Measurements from ENCODE around the gene ALKBH7.
"Not testable (repeated sequence)": the region's sequence is repeated elsewhere in the genome, so short reads cannot be mapped to it uniquely, and the experiment has no call there.

ALKBH7 gene, protein sequence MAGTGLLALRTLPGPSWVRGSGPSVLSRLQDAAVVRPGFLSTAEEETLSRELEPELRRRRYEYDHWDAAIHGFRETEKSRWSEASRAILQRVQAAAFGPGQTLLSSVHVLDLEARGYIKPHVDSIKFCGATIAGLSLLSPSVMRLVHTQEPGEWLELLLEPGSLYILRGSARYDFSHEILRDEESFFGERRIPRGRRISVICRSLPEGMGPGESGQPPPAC

GRCh38 chr19:6372594-6373095, at the start of gene ALKBH7:
TSS of gene ALKBH7 (plus strand) at chr19:6372794. CDS start at chr19:6372821, 27 bp downstream.
- DNase-seq, result peak; percentile 99

DNA sequence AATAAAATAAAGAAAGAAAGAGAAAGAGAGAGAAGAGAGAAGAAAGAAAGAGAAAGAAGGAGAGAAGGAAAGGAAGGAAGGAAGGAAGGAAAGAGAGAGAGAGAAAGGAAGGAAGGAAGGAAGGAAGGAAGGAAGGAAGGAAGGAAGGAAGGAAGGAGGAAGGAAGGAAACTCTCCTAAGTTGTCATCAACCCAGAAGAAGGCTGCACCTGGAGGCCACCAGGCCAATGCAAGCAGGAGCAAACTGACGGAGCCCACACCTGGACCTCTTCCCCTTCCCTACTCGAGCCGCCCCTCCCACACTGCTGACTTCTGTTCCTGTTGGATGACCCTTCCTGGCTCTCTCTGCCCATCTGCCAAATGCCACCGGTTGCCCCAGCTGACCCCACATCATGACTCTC, 47.8 kb upstream of the ALKBH7 start:
- DNase-seq, result no peak

- no peak for DNase-seq
Observed at GRCh38 chr19:6325614-6326013, 47.0 kb upstream of the ALKBH7 start.

- DNase-seq, result no peak
Observed at GRCh38 chr19:6326815-6327214, 45.8 kb upstream of the ALKBH7 start.

GRCh38 chr19:6333439-6333838, 39.2 kb upstream of the ALKBH7 start, which contains the start of gene ACER1:
TSS of gene ACER1 (minus strand) at chr19:6333612. CDS start at chr19:6333551, 61 bp downstream.
- DNase-seq, result no peak

GRCh38 chr19:6334490-6335285, 37.9 kb upstream of the ALKBH7 start:
- no peak for DNase-seq

GRCh38 chr19:6340493-6341201, 31.9 kb upstream of the ALKBH7 start:
- DNase-seq, result no peak

DNA sequence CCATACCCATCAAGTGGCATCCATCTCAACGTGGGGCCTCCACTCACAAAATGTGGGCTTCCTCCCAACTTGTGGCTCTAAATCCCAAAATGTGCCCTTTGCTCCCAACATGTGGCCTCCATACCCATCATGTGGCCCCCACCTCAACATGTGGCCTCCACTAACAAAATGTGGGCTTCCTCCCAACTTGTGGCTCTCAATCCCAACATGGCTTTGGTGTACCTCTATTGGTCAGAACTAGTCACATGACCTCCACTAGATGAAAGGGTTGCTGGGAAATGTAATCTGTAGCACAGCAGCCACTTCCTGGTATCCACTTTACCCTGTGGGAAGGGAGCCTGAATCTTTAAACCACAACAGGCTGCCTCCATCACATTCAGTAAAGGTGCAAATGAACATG, 29.1 kb upstream of the ALKBH7 start:
- DNase-seq, result no peak

- DNase-seq, result not testable (repeated sequence)
Observed at GRCh38 chr19:6349271-6349670, 23.3 kb upstream of the ALKBH7 start.

DNA sequence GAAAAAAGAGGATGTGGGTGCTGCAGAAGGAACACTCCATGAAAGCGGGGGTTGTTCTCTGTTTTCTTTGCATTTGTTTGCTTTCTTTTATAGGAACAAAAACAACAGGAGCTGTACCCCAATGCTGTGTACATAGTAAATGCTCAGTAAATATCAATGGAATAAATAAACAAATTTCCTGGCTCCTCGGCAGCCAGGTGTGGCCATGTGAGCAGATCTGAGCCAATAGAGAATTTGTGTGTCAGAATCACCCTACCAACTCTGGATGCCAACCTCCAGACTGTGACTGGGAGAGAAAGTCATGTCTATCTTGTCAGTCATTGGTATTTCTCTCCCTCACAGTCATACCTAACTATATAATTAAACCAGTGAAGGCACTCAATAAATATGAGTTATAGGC, 21.9 kb upstream of the ALKBH7 start:
- peak; percentile 13 for DNase-seq

DNA sequence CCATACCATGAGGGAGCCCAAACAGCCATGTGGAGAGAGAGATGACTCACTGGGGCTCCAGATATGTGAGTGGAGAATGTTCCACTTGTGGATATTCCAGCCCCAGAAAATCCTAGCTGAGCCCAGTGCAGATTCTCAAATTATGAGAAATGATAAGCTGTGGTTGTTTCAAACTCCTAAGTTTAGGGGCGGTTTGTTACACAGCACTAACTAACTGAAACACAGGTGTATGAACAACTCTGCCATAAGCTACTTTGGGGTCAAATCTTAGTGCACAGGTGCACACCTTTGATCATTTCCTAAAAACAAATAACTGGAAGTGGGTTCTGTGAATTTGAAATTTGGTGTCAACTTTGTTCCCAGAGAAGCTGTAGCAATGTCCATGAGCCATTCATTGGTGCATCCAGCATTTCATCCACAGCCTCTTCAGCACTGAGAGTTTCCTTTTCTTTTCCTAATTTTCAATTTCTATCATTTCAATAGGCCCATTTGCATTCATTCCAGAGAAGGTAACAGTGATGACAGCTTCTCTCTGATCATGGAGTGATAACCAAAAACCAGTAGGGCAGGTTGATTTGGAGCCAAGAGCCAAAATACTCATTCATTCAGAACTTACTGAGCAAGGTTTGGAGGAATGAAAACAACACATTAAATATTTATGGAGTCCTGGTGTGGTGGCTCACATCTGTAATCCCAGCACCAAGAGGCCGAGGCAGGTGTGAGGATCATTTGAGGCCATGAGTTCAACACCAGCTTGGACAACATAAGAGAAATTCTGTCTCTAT, 20.0 kb upstream of the ALKBH7 start:
- DNase-seq, result no peak

DNA sequence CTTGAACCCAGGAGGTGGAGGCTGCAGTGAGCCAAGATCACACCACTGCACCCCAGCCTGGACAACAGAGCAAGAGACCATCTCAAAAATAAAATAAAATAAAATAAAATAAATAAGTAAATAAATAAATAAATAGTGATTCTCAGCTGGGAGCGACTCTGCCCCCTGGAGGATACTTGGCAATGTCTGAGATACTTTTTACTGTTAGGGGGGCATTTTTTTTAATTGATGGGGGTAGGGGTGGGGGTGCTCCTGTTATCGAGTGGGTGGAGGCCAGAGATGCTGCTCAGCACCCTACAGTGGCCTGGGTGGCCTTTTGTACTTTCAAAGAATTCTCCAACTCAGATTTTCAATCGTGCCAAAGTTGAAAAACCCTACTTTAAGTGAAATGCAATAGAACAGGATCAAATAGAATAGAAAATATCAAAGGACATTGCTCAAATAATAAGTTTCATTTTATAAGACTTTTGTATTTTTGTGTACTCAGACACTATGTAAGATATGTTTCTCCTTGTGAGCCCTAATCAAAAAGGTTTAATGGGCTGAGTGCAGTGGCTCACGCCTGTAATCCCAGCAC, 18.4 kb upstream of the ALKBH7 start:
- no peak for DNase-seq

DNA sequence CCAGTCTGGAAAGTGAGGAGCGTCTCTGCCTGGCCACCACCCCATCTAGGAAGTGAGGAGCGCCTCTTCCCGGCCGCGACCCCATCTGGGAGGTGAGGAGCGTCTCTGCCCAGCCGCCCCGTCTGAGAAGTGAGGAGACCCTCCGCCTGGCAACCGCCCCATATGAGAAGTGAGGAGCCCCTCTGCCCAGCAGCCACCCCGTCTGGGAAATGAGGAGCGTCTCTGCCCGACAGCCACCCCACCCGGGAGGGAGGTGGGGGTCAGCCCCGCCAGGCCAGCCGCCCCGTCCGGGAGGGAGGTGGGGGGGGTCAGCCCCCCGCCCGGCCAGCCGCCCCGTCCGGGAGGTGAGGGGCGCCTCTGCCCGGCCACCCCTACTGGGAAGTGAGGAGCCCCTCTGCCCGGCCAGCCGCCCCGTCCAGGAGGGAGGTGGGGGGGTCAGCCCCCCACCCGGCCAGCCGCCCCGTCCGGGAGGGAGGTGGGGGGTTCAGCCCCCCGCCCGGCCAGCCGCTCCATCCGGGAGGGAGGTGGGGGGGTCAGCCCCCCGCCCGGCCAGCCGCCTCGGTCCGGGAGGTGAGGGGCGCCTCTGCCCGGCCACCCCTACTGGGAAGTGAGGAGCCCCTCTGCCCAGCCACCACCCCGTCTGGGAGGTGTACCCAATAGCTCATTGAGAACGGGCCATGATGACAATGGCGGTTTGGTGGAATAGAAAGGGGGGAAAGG, 17.1 kb upstream of the ALKBH7 start:
- not testable (repeated sequence) for DNase-seq

GRCh38 chr19:6357174-6357573, 15.4 kb upstream of the ALKBH7 start:
- DNase-seq, result no peak

GRCh38 chr19:6358003-6358402, 14.6 kb upstream of the ALKBH7 start:
- DNase-seq, result no peak

- no peak for DNase-seq
Observed at GRCh38 chr19:6359568-6360341, 12.8 kb upstream of the ALKBH7 start.

- DNase-seq, result not testable (repeated sequence)
Observed at GRCh38 chr19:6360445-6360844, 12.1 kb upstream of the ALKBH7 start.

GRCh38 chr19:6360857-6361216, 11.8 kb upstream of the ALKBH7 start:
- DNase-seq, result not testable (repeated sequence)

DNA sequence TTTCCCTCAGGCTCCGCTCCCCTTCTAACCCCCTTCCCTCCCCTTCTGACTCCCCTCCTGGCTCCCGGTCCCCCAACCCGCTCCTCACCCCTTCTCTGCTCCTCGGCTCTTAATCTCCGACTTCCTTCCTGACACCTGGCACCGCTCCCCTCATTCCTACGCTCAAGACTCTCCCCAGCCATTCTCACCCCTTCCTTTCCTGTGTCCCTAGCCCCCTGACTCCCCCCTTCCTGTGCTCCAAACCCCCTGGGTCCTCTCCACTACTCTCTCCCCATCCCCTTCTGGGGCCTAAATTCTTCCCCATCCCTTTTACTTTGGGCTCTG, 10.6 kb upstream of the ALKBH7 start:
- DNase-seq, result no peak

- no peak for DNase-seq
Observed at GRCh38 chr19:6362351-6362801, 10.2 kb upstream of the ALKBH7 start.

DNA sequence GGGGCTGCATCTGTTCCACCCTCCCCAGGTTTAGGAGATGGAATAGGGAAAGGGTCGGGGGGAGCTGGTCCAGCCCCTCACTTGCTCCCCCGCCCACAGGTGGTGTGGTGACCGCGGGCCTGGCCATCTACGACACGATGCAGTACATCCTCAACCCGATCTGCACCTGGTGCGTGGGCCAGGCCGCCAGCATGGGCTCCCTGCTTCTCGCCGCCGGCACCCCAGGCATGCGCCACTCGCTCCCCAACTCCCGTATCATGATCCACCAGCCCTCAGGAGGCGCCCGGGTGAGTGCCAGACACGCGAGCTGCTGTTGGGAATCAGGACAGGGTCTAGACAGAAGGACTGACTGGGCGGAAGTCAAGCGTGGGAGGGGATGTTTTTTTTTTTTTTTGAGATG, 8.2 kb upstream of the ALKBH7 start:
- DNase-seq, result no peak

All from NCI-H774 (cell line).